Measurements from ENCODE around the gene DDX31.

DDX31 gene

GRCh38 chr9:132591751-132592314, 78.0 kb downstream of the DDX31 start:
- no peak for DNase-seq

DNA sequence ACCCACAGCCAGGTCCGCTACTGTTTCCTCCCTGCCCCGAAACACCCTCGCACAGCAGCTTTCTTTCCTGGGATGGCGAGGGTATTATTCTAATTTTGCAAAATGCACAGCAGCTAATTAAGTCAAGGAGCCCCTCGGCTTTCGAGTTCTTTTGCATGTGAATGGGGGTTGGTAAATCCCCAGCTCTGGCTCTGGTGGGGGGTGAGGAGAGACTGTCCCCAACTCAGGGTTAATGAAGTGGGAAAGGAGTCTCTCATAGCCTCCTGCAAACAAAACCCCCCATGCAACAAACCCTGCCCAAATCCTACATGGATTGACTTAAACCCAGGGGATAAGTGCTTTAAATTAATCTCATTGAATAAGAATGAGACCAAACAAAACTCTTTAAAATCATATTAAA, 78.5 kb downstream of the DDX31 start:
- no peak for DNase-seq

DNA sequence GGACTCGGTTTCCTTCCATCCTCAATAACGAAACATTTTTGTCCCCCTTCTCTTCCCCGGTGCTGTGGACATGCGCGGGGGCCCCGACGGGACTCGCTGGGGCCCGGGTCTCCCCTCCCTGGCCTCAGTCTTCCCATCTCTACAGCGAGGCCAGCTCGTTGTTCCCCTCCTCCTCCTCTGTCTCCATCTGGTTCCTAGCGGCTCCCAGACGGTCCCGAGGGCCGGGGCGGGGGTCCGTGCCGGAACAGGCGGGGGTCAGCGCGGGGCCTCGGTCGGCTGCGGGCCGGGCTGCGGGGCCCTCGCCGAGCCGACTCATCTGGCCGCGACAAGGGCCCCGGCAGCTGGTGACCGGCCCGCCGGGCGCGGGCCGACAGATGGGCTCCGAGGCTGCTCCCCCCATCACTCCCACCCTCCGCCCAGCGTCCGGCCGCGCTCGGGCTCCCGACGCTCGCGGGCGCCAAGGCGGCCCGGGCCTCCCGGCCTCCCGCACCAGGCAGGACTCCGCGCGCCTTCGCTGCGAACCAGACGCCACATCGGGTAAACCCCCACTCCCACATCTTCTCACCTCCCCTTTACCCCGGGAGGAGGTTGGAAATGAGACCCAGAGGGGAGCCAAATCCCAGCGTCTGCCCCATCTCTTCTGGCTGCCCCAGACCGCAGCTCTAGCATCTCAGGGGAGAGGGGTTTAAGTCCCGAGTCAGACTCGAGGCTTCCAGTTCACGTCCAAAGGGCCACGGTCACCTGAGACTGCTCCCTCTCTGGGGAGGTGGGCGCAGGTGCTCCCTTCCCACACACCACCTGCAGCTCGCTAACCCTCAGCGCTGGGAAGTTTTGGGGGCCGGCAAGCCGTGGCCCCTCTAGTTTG, 79.2 kb downstream of the DDX31 start:
- no peak for DNase-seq

GRCh38 chr9:132590037-132590317, 79.8 kb downstream of the DDX31 start:
- no peak for DNase-seq

GRCh38 chr9:132589148-132590036, 80.4 kb downstream of the DDX31 start:
- no peak for DNase-seq

DNA sequence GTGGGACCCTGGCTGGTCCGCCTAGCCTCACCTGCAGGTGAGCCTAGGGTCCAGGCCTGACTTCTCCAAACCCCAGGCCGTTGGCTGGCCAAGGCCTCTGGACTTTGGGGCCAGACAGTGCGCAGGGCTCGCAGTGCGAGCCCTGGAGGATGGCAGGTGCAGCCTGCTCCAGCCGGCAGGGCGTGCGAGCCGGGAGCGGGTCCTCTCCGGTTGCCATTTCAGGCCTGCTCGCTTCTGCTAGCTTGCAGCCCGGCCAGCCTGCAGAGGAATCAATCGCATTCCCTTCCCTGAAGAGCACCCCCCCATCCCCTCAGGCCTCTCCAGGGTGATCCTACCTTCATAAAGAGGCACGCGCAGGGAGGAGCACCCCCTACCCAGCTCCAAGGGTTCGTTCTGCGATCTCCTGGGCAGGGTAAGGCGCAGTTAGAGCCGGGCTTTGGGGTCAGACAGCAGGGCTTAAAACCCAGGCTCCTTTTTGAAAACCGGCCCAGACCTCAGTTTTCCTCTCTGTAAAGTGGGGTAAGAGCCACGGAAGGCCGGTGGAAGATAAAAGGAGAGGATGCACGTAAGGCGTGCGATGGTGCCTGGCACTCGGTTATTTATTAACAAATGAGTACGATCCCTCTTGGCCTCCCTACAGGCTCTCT, 81.2 kb downstream of the DDX31 start:
- DNase-seq = no peak

DNA sequence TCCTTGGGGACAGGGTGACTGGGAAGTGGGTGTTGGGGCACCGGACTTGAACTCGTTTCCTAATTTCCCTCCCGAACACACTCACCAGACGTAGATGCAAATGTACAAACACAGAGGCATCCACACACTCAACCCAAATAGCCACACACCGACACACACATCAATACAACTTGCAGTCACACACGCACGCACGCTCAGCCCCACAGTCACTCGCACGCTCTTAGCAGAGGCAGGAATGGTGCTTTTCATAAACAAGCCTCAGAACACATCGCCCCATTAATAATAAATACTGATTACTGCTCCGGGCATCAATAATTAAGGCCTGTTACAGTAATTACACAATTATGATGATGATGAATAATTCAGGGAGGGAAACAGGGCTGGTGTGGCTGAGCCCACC, 81.7 kb downstream of the DDX31 start:
- DNase-seq = no peak

DNA sequence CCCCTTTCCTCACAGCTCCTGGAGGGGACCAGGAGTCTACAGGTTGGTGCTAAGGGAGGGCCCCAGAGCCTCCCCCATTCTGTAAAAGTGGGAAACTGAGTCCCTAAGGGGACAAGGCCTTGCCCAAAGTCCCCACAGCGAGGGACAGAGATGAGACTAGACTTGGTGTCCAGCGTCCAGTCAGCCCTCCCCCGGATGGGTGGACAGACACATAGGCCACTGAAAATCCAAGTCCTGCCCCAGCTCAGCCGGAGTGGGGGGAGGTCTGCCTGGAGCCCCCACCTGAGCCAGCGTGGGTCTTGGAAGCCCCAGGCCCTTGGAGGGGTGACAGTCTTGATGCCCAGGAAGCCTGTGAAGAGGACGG, 82.2 kb downstream of the DDX31 start:
- no peak for DNase-seq

DNA sequence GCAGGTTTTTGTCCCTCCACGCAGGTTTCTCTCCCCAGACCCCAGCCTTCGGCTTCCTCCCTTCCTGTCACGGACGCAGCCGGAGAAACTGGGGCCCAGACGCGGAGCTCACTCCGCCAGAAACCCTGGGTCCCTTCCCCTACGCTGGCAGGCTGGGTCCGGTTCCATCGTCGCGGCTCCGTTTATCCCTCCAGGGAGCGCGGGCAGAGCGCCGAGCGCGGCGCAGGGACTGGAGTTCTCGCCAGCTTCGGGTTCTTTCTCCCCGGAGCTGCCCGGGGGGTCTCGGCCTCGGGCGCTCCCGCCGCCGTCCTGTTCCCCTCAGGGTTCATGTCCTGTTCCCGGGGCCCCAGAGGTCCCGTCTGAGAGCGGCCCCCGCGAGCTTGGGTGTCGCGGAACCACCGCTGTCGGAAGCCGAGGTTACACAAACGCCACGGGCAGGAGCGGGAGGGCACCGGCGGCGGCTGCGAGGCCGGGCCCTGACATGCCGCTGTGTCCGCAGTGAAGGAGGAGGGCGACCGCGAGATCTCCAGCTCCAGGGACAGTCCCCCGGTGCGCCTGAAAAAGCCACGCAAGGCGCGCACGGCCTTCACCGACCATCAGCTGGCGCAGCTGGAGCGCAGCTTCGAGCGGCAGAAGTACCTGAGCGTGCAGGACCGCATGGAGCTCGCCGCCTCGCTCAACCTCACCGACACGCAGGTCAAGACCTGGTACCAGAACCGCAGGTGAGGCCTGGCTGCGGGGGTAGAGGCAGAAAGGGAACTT, 82.8 kb downstream of the DDX31 start:
- DNase-seq = no peak

GRCh38 chr9:132585954-132586829, 83.6 kb downstream of the DDX31 start:
- DNase-seq = no peak

- DNase-seq = no peak
Measured at GRCh38 chr9:132584601-132585560, 84.9 kb downstream of the DDX31 start.

DNA sequence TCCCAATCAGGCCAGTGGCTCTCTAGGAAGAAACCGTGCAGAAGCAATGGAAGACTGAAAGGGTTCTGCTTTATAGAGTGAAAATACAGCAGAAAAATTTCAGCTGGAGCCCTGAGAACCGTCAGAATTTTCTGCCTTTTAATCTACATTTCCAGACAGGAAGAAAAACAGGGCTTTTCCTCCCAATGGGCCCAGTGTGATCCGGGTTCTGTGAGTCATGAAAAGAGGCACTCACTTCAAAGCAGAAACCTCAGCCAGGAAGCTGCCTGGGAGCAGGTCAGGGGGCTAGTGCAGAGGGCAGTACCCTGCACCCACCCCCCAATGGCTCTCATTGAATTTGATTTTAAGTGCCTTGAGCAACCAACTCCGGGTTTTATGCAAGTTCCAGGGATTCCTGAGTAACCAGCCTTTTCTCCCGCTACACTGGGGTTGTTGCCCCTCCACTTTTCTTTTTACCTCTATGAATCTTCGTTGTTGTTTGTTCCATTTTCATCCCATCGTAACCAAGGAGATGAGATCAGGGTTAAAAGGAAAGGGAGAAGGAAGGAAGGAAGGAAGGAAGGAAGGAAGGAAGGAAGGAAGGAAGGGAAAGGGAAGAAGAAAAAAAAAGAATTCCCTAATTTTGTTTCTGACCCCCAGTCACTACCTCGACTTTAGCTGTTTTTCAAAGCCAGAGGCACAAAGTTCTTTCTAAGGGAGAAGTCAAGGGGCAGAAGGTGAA, 86.0 kb downstream of the DDX31 start:
- no peak for DNase-seq

DNA sequence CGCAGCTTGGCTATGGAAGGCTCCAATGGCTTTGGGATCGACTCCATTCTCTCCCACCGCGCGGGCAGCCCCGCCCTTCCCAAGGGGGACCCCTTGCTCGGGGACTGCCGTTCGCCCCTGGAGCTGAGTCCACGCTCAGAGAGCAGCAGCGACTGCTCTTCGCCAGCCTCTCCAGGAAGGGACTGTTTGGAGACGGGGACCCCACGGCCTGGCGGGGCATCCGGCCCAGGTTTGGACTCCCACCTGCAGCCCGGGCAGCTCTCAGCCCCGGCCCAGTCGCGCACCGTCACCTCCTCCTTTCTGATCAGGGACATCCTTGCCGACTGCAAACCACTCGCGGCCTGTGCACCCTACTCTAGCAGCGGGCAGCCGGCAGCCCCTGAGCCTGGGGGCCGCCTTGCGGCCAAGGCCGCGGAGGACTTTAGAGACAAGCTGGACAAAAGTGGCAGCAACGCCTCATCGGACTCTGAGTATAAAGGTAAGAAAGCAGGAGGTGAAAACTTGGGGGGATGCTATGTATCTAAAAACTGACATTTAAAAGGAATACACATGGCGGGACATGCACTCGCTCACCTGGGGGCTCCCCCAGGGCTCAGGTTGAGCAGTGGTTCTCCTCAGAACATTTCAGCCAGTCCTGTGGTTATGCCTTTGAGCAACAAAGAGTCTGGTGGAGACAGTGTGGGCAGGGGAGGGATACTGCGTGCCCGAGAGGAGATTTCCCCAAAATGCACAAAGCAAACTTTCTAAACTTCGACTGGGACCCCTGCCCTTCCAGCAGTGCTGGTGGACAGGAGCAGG, 86.8 kb downstream of the DDX31 start:
- DNase-seq = no peak

- DNase-seq = no peak
Measured at GRCh38 chr9:132582276-132582785, 87.5 kb downstream of the DDX31 start, which contains the start of gene BARHL1. TSS of gene BARHL1 (plus strand) at chr9:132582606. CDS start at chr9:132582798, 192 bp downstream.

- no peak for DNase-seq
Measured at GRCh38 chr9:132579427-132579798, 90.4 kb downstream of the DDX31 start.

DNA sequence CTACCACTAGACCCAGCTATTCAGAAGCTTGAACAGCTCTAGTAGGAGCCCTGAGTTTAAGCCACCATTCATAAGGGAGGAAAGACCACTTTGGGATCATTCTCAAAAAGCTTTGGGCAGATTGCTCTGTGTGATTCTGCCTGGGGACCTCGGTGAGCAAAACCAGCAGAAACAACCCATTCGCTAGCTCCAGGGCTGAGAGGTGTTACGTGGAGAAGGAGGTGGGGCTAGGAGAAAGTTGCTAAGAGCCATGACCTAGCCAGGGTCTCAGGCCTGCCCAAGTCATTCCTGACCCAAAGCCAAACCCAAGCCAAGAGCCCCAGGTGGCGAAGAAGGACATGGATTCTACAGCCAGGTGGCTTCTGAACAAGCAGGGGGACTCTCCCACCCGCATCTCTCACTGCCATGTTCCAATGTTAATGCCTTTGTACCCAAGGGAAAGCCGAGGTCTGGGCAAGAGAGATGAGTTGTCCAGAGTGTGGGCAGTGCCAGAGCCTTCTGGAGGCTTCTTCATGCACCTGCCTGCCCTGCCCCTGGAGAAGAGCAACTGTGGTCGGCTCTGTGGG, 91.3 kb downstream of the DDX31 start:
- no peak for DNase-seq

DNA sequence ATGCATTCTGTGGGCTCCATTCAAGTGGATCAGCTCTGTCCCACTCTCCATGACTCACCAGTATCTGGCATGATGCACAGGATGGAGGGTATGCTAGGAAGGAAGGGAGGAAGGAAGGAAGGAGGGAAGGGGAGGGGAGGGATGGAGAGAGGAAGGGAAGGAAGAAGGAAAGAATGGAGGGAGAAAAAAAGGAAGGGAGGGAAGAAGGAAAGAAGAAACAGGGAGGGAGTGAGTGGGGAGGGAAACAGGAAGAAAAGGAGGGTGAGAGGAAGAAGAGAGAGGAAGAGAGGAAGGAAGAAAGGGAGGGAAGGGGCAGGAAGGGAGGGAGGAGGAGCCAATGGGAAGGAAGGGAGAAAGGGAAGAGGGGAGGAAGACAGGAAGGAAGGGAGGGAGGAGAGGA, 92.7 kb downstream of the DDX31 start:
- DNase-seq = no peak

GRCh38 chr9:132575811-132576210, 94.0 kb downstream of the DDX31 start:
- DNase-seq = no peak
